GM10847 (cell line): ENCODE measurements around the gene ACTL10.

Experiments
- POLR2A ChIP-seq: IDR thresholded peaks from 2 replicates; pipeline ENCODE4 v1.6.1; 2011; ENCODE audit not compliant: insufficient read length; ENCODE audit errors: extremely low read depth

Gene ACTL10

DNA sequence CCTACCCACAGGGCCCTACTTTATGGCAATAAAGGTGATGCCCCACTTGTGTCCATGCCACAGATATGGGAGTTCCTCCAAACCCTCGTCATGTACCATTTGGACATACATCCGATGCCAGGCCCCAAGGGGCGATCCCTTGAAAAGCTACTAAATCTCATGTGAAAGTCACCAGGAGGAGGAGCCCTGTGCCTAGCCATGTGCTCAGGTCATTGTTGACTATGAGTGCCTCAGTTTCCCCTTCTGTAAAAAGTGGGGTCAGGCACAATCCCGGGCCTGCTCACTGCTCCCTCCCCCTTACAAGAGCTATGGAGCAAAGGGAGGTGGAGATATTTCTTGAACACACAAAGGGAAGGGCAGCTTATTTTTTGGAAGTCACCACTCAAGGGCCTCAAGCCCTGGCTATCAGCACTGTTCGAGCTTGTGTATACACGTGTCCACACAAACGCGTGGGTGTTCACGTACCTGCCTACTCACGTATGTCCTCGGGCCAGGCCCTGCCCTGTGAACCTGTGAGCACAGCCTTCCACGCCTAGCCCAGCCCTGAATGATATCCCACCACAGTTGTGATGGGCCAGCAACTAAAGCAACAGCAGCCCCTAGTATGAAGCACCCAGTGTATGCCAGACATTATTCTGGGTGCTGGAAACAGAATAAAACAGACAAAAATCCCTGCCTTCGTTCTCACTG is 1.9 kb downstream of the ACTL10 start:
- TF ChIP-seq POLR2A, result no peak

DNA sequence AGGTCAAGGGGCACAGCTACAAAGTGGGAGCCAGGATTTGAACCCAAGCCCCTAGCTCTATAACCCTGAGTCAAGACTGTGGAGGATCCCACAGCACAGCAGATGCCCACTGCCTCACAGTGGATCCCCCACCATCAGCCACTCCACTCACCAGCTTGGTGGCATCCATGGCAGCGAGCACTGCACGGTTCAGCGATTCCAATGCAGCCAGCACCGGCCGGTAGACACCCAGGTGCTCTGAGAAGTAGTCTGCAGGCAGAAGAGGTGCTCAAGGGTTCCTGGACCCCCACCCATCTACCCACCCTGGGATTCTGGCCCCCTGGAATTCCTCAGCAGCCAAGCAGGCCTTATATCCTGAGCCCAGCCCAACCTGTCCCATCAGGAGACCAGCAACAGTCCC is 2.5 kb downstream of the ACTL10 start:
- TF ChIP-seq POLR2A, result no peak

- no peak for TF ChIP-seq POLR2A
Observed at GRCh38 chr20:33669873-33670640, 3.3 kb downstream of the ACTL10 start.

DNA sequence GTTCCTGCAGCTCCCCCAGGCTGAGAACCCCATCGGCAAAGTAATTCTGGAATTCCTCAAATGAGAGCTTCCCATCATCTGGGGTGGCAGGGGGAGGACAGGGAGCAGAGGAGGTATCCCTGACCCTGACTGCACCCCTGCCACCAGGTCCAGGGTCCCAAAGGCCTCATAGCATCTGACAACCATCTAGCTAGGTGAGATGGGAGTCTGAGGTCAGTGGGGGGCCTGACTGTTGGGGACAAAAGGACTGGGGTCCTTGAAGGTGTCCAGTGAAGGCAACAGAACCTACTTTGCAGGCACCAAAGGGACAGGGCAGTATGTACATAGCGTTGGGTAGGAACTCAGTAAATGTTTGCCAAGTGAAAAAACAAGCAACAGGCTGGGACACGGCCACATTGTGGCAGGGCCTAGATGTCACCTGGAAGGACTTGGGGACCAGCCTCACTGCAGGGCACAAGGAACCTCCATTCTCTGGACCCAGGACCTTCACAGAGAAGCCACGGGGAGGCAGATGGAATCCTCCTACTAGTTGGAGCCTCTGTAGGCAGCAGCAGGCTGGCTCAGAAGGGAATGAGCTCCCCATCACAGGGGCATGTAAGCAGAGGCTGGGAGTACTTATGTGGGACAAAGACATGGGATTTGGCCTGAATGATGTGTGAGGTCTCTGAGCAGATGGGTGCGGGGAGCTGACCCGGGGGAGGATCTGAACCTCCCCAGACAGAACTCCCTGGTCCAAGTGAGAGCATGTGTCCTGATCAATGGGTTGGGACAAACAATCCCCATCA is 4.2 kb downstream of the ACTL10 start:
- TF ChIP-seq POLR2A, result no peak

DNA sequence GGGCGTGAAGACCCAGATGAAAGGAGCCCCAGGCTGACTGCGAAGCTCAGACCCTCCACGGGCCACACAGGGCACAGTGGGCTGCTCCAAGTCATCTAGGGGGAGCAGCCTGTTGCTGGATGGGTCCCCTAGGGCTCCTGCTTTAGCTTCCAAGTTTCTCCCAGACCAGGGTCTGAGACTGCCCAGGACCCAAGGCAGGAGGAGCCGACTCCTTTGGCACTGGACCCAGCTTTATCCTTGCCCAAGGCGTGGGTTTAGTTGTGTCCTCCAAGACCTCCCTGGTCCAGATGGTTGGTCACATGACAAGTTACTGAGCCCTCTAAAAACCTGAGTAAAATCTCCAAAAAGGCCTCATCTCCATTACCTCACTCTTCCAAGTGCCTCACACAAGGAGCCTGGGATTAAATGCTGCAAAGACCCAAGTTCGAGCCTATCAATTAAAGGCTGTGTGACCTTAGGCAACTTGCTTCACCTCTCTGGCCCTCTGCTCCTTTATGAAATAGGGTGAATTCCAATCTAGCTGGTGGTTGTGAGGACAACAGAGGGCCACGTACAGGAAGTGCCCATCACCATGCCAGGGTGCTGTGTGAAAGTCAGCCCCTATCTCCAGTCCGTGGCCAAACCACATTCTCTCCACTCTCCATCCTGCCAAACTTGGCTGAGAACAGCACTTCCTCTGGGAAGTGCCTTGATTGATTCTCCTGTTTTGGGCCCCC is 5.0 kb downstream of the ACTL10 start:
- TF ChIP-seq POLR2A, result no peak

DNA sequence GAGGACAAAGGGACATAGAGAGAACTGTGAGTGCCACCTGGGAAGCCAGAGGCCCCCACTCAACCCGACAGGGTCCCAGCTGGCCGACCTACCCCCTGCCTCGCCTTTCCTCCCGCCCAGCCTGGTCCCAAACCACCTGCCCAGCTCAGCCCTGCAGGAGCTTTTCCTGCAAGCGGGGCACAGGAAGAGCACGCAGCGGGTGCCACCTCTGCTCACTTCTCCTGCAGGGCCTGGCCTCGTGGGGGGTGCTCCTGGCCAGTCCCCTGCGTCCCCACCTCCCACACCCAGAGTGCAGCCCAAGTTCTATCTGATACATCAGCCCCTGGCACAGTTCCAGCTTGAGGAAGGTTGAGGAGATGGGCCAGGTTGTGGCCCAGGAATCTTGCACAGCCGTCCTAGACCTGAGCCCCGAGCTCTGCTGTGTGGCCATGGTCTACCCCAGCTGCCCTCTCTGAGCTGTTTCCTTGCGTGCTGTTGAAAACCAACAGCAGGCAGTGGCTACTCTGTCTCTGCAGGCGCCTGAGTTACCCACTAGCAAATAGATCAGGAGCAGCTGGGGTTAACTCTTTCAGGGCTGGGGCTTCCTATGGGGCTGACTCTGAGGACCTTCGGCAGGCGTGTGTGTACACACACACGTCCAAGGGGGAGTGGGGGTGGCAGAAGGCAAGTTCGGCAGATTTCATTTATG is 5.8 kb downstream of the ACTL10 start:
- no peak for TF ChIP-seq POLR2A

- no peak for TF ChIP-seq POLR2A
Observed at GRCh38 chr20:33673114-33673409, 6.3 kb downstream of the ACTL10 start.

DNA sequence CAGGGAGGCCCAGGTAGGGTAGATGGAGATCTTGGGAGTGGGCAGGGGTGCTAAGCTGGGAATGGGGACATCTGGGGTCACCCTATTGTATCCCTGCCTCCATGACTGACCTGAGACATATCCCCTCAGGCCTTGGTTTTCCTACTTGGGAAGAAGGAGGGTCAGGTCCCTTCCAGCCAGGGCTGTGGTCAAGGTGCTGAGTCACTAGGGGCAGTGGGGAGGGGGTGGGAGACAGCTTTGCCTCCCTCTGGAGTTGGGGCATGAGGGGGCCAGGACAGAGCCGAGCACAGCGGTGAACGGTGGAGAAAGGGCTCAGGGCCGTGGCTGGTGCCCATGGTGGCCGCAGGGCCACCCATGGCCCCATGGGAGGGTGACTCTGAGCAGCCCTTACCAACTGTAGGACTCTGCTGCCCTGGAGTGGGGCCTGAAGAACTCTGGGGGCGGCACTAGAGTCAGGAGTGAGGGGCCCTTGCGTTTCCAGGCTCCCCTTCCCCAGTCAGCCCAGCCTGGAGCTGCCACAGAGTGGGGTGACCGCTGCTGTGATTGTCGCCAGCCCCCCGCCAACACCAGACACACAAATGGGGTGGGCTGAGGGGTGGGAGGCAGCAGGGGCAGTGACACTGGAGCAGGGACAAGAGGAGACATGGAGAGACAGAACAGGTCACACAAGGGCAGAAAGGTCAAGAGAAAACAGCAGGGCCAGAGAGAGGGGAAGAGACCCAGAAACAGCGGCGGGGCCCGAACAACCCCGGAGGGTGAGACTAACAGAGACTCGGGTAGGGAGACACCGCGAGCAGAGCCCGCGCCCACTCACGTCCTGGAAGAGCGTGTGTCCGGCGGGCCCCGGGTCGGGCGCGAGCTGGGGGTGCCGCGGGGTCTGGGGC is 6.9 kb downstream of the ACTL10 start:
- no peak for TF ChIP-seq POLR2A

GRCh38 chr20:33674294-33675135 is 7.8 kb downstream of the ACTL10 start, which contains the start of gene NECAB3:
TSS of gene NECAB3 (minus strand) at chr20:33674428. CDS start at chr20:33674352, 76 bp downstream.
- TF ChIP-seq POLR2A, result peak; percentile 21

DNA sequence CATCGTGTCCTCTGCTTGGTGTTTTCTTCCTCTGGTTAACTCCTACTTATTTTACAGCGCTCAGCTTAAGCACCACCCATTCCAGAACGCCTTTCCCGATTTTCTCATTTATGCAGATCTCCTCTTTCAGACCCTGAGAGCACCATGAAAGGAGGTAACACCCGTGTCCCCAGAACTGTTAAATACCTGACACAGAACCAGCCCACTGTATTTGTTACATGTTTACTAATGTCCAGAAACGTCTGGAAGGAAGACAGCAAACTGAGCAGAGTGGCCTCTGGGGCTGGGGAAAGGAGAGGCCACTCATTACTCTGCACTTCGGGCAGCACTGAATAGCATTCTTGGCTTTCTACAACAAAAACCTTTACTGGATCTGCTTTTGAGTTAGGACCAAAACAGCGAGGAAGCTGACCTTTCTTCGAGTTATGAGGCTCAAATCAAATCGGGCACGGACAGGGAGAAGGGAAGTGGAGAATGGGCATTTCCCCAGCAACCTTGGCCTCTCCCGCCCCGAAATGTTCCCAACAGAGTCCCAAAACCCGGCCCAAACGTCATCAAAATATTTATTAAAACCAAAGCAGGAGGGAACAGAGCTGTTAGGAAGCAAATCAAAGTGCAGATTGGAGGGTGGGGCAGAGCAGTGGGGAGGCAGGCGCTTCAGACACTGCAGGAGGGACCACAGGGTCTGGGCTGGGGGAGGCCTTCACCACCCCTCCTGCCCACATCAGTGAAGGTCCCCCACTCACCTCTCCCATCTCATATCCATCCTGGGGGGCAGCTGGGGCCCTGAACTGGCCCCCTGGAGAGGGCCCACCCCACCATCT is 8.6 kb downstream of the ACTL10 start:
- TF ChIP-seq POLR2A, result no peak

- TF ChIP-seq POLR2A, result no peak
Observed at GRCh38 chr20:33676121-33676520, 9.4 kb downstream of the ACTL10 start.
